HT-29 (cell line): ENCODE data around the gene TOP2A. TPM values are rescaled to one million over a fixed set of nuclear protein-coding genes. Genes with fewer than 3 reads are reported as not detected.
"Not testable (repeated sequence)": the region's sequence is repeated elsewhere in the genome, so short reads cannot be mapped to it uniquely, and the experiment has no call there.

Experiments used
- DNase-seq: peaks from one replicate; pipeline ENCODE4 v3.0.0-alpha.2; 2015; ENCODE audit warnings: low spot score
- total RNA-seq: library from RNA; depleted of rRNA; stranded (reverse); fragments of >200 nt; shearing (Covaris generic); gene quantifications from 2 replicates; pipeline ENCODE4 v1.2.3, GENCODE V29; 2014

Gene TOP2A
- total RNA-seq, 1 experiment from 2014 or later: 74.9 TPM

- not testable (repeated sequence) for DNase-seq
These were observed 41.2 kb downstream of the TOP2A start for GRCh38 chr17:40376541-40376940.

- not testable (repeated sequence) for DNase-seq
These were observed 41.9 kb downstream of the TOP2A start for GRCh38 chr17:40375786-40376185.

GRCh38 chr17:40374821-40375498 is 42.7 kb downstream of the TOP2A start:
- no peak for DNase-seq

GRCh38 chr17:40373999-40374398 is 43.7 kb downstream of the TOP2A start:
- no peak for DNase-seq

GRCh38 chr17:40373324-40373723 is 44.4 kb downstream of the TOP2A start:
- DNase-seq: no peak

GRCh38 chr17:40372644-40373043 is 45.1 kb downstream of the TOP2A start:
- not testable (repeated sequence) for DNase-seq

GRCh38 chr17:40372031-40372430 is 45.7 kb downstream of the TOP2A start:
- DNase-seq: no peak

- DNase-seq: no peak
These were observed 46.3 kb downstream of the TOP2A start for GRCh38 chr17:40371261-40371929.

- no peak for DNase-seq
These were observed 47.8 kb downstream of the TOP2A start for GRCh38 chr17:40369923-40370322.

GRCh38 chr17:40367728-40368127 is 50.0 kb downstream of the TOP2A start:
- DNase-seq: not testable (repeated sequence)

GRCh38 chr17:40366861-40367518 is 50.7 kb downstream of the TOP2A start:
- no peak for DNase-seq

- no peak for DNase-seq
These were observed 51.4 kb downstream of the TOP2A start for GRCh38 chr17:40366076-40366860.

GRCh38 chr17:40364906-40365305 is 52.8 kb downstream of the TOP2A start:
- DNase-seq: no peak

GRCh38 chr17:40364121-40364861 is 53.4 kb downstream of the TOP2A start, which contains the start of gene GJD3:
Gene GJD3 (minus strand): TSS chr17:40364737. CDS start chr17:40363815, 922 bp downstream.
- DNase-seq: no peak

- peak; percentile 44 for DNase-seq
These were observed 54.4 kb downstream of the TOP2A start for GRCh38 chr17:40363111-40363827.

GRCh38 chr17:40362696-40363110 is 55.0 kb downstream of the TOP2A start:
- peak; percentile 79 for DNase-seq

GRCh38 chr17:40361925-40362695 is 55.6 kb downstream of the TOP2A start:
- DNase-seq: no peak

- DNase-seq: no peak
These were observed 56.4 kb downstream of the TOP2A start for GRCh38 chr17:40361063-40361924.

GRCh38 chr17:40360091-40360490 is 57.6 kb downstream of the TOP2A start:
- DNase-seq: no peak
